ENCODE results near the gene FAM199X. TPM values are rescaled to one million over a fixed set of nuclear protein-coding genes. Genes with fewer than 3 reads are reported as not detected.

Gene FAM199X
- total RNA-seq, result 64.8 TPM

DNA sequence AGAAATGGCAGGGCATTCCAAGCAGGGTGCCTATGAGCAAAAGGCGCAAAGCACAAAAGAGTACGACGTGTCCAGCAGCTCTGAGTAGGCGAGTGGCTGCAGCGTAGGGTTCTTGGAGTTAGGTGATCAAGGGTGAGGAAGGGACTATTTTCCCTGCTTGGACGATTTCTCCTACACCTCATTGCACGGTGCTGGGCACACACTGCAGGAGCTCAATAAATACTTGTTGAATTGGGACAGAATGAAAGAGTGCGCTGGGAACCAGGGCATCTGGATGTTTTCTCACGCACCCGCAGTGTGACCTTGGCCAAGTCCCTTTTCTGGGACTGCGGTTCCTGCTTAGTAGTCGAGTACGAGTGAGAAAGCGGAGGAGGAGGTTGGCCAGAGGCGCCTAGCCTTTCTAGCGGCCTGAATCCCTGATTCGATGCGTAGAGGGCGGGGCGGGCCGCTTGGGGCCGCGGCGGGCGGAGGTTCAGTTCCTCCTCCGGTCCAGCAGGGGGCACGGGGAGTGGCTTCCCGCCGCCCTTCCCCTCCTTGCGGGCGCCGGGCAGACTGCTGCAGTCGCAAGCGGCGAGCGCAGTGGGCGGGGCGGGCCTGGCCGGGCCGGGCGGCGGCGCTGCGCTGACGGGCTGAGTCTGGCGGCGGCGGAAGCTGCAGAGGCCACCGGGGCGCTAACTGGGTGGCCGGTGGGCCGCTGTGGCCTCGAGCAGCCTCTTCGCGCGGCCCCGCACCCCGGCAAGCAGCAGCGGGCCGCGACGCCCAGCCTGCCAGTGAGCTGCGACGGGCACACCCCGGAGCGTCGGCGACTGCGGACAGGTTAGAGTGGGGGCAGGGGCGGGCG is at the start of gene FAM199X:
Gene FAM199X (plus strand): TSS at position 560 of the 841 bp plus-strand sequence. CDS start 333 bp downstream, outside the sequence.

DNA sequence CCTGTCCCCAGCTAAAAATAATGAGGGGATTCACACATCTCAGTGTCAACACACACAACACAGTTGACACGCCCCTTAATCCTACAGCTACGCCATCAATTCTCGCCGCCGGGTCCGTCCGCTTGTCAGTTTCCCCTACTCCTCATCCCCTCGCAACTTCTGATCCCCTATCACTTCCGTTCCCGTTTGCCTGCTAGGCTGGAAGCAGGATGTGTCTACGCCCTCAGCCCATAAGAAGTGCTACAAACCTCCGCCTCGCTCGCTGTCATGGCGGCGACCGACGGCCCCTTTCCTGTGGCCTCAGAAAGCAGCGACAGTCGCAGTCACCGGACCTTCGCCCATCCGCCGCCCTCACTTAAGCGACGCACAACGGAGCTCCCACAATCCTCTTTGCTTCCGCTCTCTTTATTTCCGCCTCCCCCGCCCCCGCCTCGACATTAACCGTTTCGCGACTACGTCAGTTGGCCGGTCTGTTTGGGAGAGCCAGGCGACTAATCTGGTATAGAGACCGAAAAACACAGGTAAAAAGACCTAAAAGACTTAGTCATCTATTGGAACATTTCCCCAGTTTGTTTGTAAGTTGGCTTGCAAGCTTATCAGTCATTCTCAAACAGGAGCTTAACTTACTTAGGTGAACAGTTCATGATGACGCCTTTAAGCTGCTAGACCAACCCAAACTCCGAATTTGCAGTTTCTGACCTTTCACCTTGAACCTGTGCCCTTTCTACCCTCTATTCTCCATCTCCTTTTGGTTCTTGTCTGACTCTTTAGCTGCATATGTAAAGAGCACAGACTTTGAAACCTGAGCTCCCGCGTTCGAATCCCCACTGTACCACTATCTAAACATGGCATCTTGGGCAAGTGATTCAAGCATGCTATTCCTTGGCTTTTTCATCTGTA is 9.4 kb upstream of the FAM199X start, which contains the start of gene SLC25A53:
Gene SLC25A53 (minus strand): TSS at position 380 of the 900 bp plus-strand sequence. CDS start 51,752 bp downstream, outside the sequence.

Other genes with a start within 250 kb of the FAM199X start
- gene TMSB15B, start 203.8 kb upstream of the FAM199X start, total RNA-seq, result 49.1 TPM
- gene H2BW1, start 152.7 kb upstream of the FAM199X start, total RNA-seq, result not detected
- gene H2BW2, start 126.5 kb upstream of the FAM199X start, total RNA-seq, result not detected
- 56.3 TPM for gene TMSB15C, start 90.2 kb upstream of the FAM199X start, total RNA-seq
- 18.2 TPM for gene ZCCHC18, start 53.9 kb upstream of the FAM199X start, total RNA-seq
- gene SLC25A53, start 9.4 kb upstream of the FAM199X start, total RNA-seq, result 17.5 TPM
- not detected for gene ESX1, start 88.5 kb downstream of the FAM199X start, total RNA-seq

Data from parietal lobe (tissue), 1 donor.